Tibial artery (tissue), 4 donors: ENCODE results near the gene SERPINB6.

Experiments
- DNase-seq, 2 donors: peaks; one replicate each; pipeline ENCODE4 v3.0.0-alpha.2; 2019
- H3K27ac ChIP-seq, 2 donors: fragments of 200-600 bp; sonication (generic) in 1 of 2; 1 replicate in 1 of 2; 2 replicates in 1 of 2; pipeline ENCODE4 v1.5.1; 2018 to 2019; ENCODE audit warnings: mild to moderate bottlenecking in 1 of 2
- H3K27me3 ChIP-seq, 2 donors: fragments of 200-600 bp; sonication (generic) in 1 of 2; one replicate each; pipeline versions ENCODE4 v1.5.1 to v1.6.0; 2016 to 2019
- H3K36me3 ChIP-seq, 3 donors: fragments of 200-600 bp; sonication (generic) in 2 of 3; one replicate each; pipeline ENCODE4 v1.5.1; 2016 to 2019; ENCODE audit warnings: mild to moderate bottlenecking in 2 of 3
- H3K4me1 ChIP-seq, 4 donors: fragments of 200-600 bp; sonication (generic) in 2 of 4; 1 replicate in 3 of 4; 2 replicates in 1 of 4; pipeline ENCODE4 v1.5.1; 2016 to 2019
- H3K4me3 ChIP-seq, 2 donors: fragments of 200-600 bp; sonication (generic) in 1 of 2; 1 replicate in 1 of 2; 2 replicates in 1 of 2; pipeline ENCODE4 v1.5.1; 2018 to 2019; ENCODE audit warnings: mild to moderate bottlenecking in 2 of 2
- H3K9me3 ChIP-seq, 3 donors: fragments of 200-600 bp; sonication (generic) in 1 of 3; one replicate each; pipeline ENCODE4 v1.5.1; 2016 to 2019
- CTCF ChIP-seq, 2 experiments: fragments of 200-600 bp in 1 of 2; fragments of 450-650 bp in 1 of 2; IDR thresholded peaks; one replicate each; pipeline ENCODE4 v1.5.1; 2017 to 2019; ENCODE audit warnings: antibody characterized with exemption in 2 of 2, mild to moderate bottlenecking in 1 of 2, moderate library complexity in 1 of 2
- intact Hi-C: fragments of 100-400 bp; cut with DNase I; formaldehyde crosslinking; loops from one replicate; pipeline ENCODE4 v1.15.0; 2023; ENCODE audit warnings: low total_unique reads

Gene SERPINB6

GRCh38 chr6:2917801-2918445, 53.4 kb downstream of the SERPINB6 start:
- H3K36me3 ChIP-seq: no peaks in the 10 kb centered on the region
- no peak overlapping the region for H3K4me3 ChIP-seq
- H3K9me3 ChIP-seq: no peaks in the 10 kb centered on the region
- H3K27ac ChIP-seq: no peak overlapping the region
- intact Hi-C loops: no loop called here
- H3K27me3 ChIP-seq: no peaks in the 10 kb centered on the region
- no peak for TF ChIP-seq CTCF (IDR thresholded peaks at IDR 0.05)
- H3K4me1 ChIP-seq: no peaks in the 10 kb centered on the region
- DNase-seq: no peak

DNA sequence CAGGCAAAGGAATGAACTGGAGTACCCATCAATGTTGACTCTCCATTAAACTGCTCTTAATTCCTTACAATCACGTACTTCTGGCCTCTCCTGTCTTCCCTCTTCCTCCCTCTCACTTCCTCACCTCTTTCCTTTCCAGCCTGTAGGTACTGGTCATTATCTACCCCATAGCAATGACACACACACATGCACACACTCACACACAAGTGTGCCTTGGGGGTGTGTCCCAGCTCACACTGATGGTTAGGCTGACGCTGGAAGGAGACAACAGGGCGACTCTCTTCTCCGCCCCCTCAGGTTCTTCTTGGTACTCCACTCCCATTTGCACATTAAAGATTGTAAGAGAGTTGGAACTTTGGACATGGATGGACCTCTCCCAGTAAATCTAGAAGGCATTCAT, 54.3 kb downstream of the SERPINB6 start:
- H3K4me1 ChIP-seq: no peaks in the 10 kb centered on the region
- no peak for TF ChIP-seq CTCF (IDR thresholded peaks at IDR 0.05)
- no peak overlapping the region for H3K4me3 ChIP-seq
- no peaks in the 10 kb centered on the region for H3K9me3 ChIP-seq
- no peaks in the 10 kb centered on the region for H3K36me3 ChIP-seq
- H3K27me3 ChIP-seq: no peaks in the 10 kb centered on the region
- no peak overlapping the region for H3K27ac ChIP-seq
- intact Hi-C loops: no loop called here
- no peak for DNase-seq

- Histone ChIP-seq H3K4me3 (no peak overlapping the region), H3K27me3 (no peaks in the 10 kb centered on the region), H3K4me1 (no peaks in the 10 kb centered on the region), H3K9me3 (no peaks in the 10 kb centered on the region), H3K36me3 (no peaks in the 10 kb centered on the region), H3K27ac (no peak overlapping the region)
- TF ChIP-seq CTCF (IDR thresholded peaks at IDR 0.05): no peak
- intact Hi-C loops: no loop called here
- DNase-seq: no peak
These were observed 55.0 kb downstream of the SERPINB6 start for GRCh38 chr6:2916158-2916925.

- no peak for DNase-seq
- H3K4me3 ChIP-seq: no peak overlapping the region
- H3K9me3 ChIP-seq: no peaks in the 10 kb centered on the region
- H3K27me3 ChIP-seq: no peaks in the 10 kb centered on the region
- no peaks in the 10 kb centered on the region for H3K4me1 ChIP-seq
- intact Hi-C loops: no loop called here
- H3K36me3 ChIP-seq: no peaks in the 10 kb centered on the region
- H3K27ac ChIP-seq: no peak overlapping the region
- no peak for TF ChIP-seq CTCF (IDR thresholded peaks at IDR 0.05)
These were observed 56.2 kb downstream of the SERPINB6 start for GRCh38 chr6:2915150-2915549.

GRCh38 chr6:2914318-2914660, 57.1 kb downstream of the SERPINB6 start:
- no peak for TF ChIP-seq CTCF (IDR thresholded peaks at IDR 0.05)
- no peaks in the 10 kb centered on the region for H3K4me1 ChIP-seq
- H3K36me3 ChIP-seq: no peaks in the 10 kb centered on the region
- no peak overlapping the region for H3K27ac ChIP-seq
- intact Hi-C loops: no loop called here
- no peaks in the 10 kb centered on the region for H3K9me3 ChIP-seq
- no peak overlapping the region for H3K4me3 ChIP-seq
- no peak for DNase-seq
- H3K27me3 ChIP-seq: no peaks in the 10 kb centered on the region
